K562 (cell line): Measurements from ENCODE around the gene ME3. TPM values are rescaled to one million over a fixed set of nuclear protein-coding genes. Genes with fewer than 3 reads are reported as not detected.

ENCODE experiments used
- ATAC-seq: fragments of 200-7000 bp; cut with Tn5 transposase; 3 replicates; pipeline ENCODE4 v1.9.1; 2020; ENCODE audit warnings: moderate library complexity
- BruUV-seq: library from RNA; stranded (reverse); fragments of 400-500 nt; replicated peaks from 2 replicates; lab custom pipeline; 2021; lab: Mats Ljungman, UMichigan
- CTCF ChIA-PET: fragments of 300-600 bp; formaldehyde crosslinking; extraction: SDS; loops from one replicate; lab custom pipeline; 2021; ENCODE audit warnings: low intra/inter-chr PET ratio; lab: Yijun Ruan, JAX
- POLR2A ChIA-PET: fragments of 300-600, 350-650 bp; sonication (Branson Sonifier 250); formaldehyde crosslinking; extraction: SDS; loops from one replicate; lab custom pipeline; 2021; ENCODE audit warnings: antibody characterized with exemption, inconsistent platforms; lab: Yijun Ruan, JAX
- DNase-seq, 4 experiments: peaks; one replicate each; pipeline versions ENCODE4 v3.0.0 to v3.0.0-alpha.2; 2011 to 2018; ENCODE audit warnings: low spot score in 3 of 4, mixed read lengths in 3 of 4; ENCODE audit errors: extremely low read depth in 1 of 4
- FAIRE-seq: peaks from 2 replicates; lab custom pipeline; 2011; peaks lifted over from hg19 to GRCh38; lab: Jason Lieb, UNC
- H2AFZ ChIP-seq: 2 replicates; pipeline ENCODE4 v1.6.0; 2011; ENCODE audit warnings: low read depth, low read length, control low read depth, inconsistent platforms
- H3K27ac ChIP-seq: fragments of 200-600 bp; 3 replicates; pipeline ENCODE4 v1.8.0; 2011; ENCODE audit warnings: low read depth, mild to moderate bottlenecking, control low read depth, inconsistent platforms, low read length, moderate library complexity, mixed read lengths; ENCODE audit errors: extremely low read depth
- H3K27me3 ChIP-seq, 2 experiments: fragments of 300-600 bp in 1 of 2; 2 replicates in 1 of 2; 3 replicates in 1 of 2; pipeline versions ENCODE4 v1.6.0 to v1.8.0; 2011; ENCODE audit warnings: inconsistent platforms in 2 of 2, low read length in 2 of 2, mild to moderate bottlenecking in 1 of 2, mixed read lengths in 1 of 2, moderate library complexity in 1 of 2; ENCODE audit not compliant: control insufficient read depth in 2 of 2, insufficient read depth in 2 of 2
- H3K36me3 ChIP-seq: fragments of 300-600 bp; 3 replicates; pipeline ENCODE4 v1.8.0; 2011; ENCODE audit warnings: mild to moderate bottlenecking, low read length, inconsistent platforms; ENCODE audit not compliant: control insufficient read depth, insufficient read depth
- H3K4me1 ChIP-seq, 2 experiments: fragments of 200-600 bp in 1 of 2; replicated peaks in 1 of 2; 2 replicates in 1 of 2; 3 replicates in 1 of 2; pipeline versions ENCODE4 v1.5.1 to v1.8.0; 2011; ENCODE audit warnings: inconsistent platforms in 2 of 2, low read length in 2 of 2, mild to moderate bottlenecking in 1 of 2, mixed read lengths in 1 of 2, moderate library complexity in 1 of 2; ENCODE audit not compliant: control insufficient read depth in 2 of 2, insufficient read depth in 2 of 2
- H3K4me2 ChIP-seq: 2 replicates; pipeline ENCODE4 v1.6.1; 2011; ENCODE audit warnings: low read length, control low read depth, inconsistent platforms, mixed read lengths; ENCODE audit not compliant: insufficient read depth
- H3K4me3 ChIP-seq: fragments of 200-600 bp; sonication (generic), shearing (Covaris generic); 2 replicates; pipeline ENCODE4 v1.5.1; 2016; ENCODE audit warnings: control low read depth, inconsistent platforms
- H3K79me2 ChIP-seq: fragments of 200-600 bp; 3 replicates; pipeline ENCODE4 v1.8.0; 2011; ENCODE audit warnings: low read length, inconsistent platforms; ENCODE audit not compliant: control insufficient read depth, insufficient read depth
- H3K9ac ChIP-seq, 2 experiments: 2 replicates each; pipeline versions ENCODE4 v1.6.0 to v1.6.1; 2011; ENCODE audit warnings: low read depth in 2 of 2, low read length in 2 of 2, control low read depth in 1 of 2, inconsistent platforms in 1 of 2, mild to moderate bottlenecking in 1 of 2, mixed read lengths in 1 of 2; ENCODE audit not compliant: insufficient read depth in 1 of 2
- H3K9me1 ChIP-seq: one replicate; pipeline ENCODE4 v1.6.0; 2011; ENCODE audit warnings: inconsistent platforms, mild to moderate bottlenecking, low read length, moderate library complexity; ENCODE audit not compliant: control insufficient read depth, insufficient read depth
- H3K9me3 ChIP-seq: replicated peaks from 2 replicates; pipeline ENCODE4 v1.5.1; 2011; ENCODE audit warnings: low read depth, low read length, inconsistent platforms; ENCODE audit not compliant: control insufficient read depth, insufficient read depth
- H4K20me1 ChIP-seq: replicated peaks from 2 replicates; pipeline ENCODE4 v1.6.1; 2011; ENCODE audit warnings: low read length, inconsistent platforms, mixed read lengths; ENCODE audit not compliant: control insufficient read depth, insufficient read depth
- CBX2 ChIP-seq: fragments of 200-600 bp; sonication (generic); IDR thresholded peaks from one replicate; pipeline ENCODE4 v1.6.1; 2012; ENCODE audit warnings: mild to moderate bottlenecking, low read length, inconsistent platforms; ENCODE audit not compliant: insufficient read depth, poor library complexity, severe bottlenecking
- CBX5 ChIP-seq: IDR thresholded peaks from 2 replicates; pipeline ENCODE4 v1.6.1; 2014; ENCODE audit warnings: low read depth, borderline replicate concordance
- HNRNPUL1 ChIP-seq: fragments of 200-400 bp; formaldehyde crosslinking; IDR thresholded peaks from 2 replicates; pipeline ENCODE4 v1.6.1; 2017; ENCODE audit warnings: low read length
- MIER1 ChIP-seq: fragments of 450-650 bp; IDR thresholded peaks from 2 replicates; pipeline ENCODE4 v1.6.1; 2016; ENCODE audit warnings: antibody characterized with exemption, mild to moderate bottlenecking, low read depth
- NFRKB ChIP-seq: fragments of 450-650 bp; IDR thresholded peaks from 2 replicates; pipeline ENCODE4 v1.6.1; 2016; ENCODE audit warnings: low read depth
- NR4A1 ChIP-seq, 2 experiments: fragments of 250-450 bp in 1 of 2; fragments of 450-650 bp in 1 of 2; sonication (Bioruptor Pico) in 1 of 2; IDR thresholded peaks; 2 replicates each; pipeline versions ENCODE4 v1.4.0 to v1.6.1; 2016 to 2020; ENCODE audit warnings: mild to moderate bottlenecking in 2 of 2, missing compliant biosample characterization in 1 of 2, missing genetic modification characterization in 1 of 2, moderate library complexity in 1 of 2
- NRF1 ChIP-seq, 2 experiments: fragments of 450-650 bp; IDR thresholded peaks in 1 of 2; conservative IDR thresholded peaks in 1 of 2; 2 replicates each; pipeline ENCODE4 v1.6.1; 2014; ENCODE audit warnings: mild to moderate bottlenecking in 2 of 2
- PHB ChIP-seq: fragments of 250-450 bp; sonication (Bioruptor Pico); IDR thresholded peaks from 2 replicates; pipeline ENCODE4 v1.5.0; 2021
- RUNX1 ChIP-seq: sonication (generic); IDR thresholded peaks from 2 replicates; pipeline ENCODE4 v1.6.1; 2016; ENCODE audit warnings: antibody characterized with exemption, low read depth
- SIX5 ChIP-seq, 2 experiments: IDR thresholded peaks; 2 replicates each; pipeline ENCODE4 v1.6.1; 2011; ENCODE audit warnings: low read length in 2 of 2, borderline replicate concordance in 1 of 2, low read depth in 1 of 2, mild to moderate bottlenecking in 1 of 2, moderate library complexity in 1 of 2; ENCODE audit not compliant: insufficient read depth in 1 of 2
- ZNF143 ChIP-seq: sonication (generic); formaldehyde crosslinking; IDR thresholded peaks from 2 replicates; pipeline ENCODE4 v1.9.0; 2022; ENCODE audit warnings: mild to moderate bottlenecking, missing genetic modification reagents
- ZNF282 ChIP-seq: sonication (generic); formaldehyde crosslinking; IDR thresholded peaks from 2 replicates; pipeline ENCODE4 v1.8.1; 2023; ENCODE audit warnings: missing genetic modification reagents
- ZNF644 ChIP-seq: fragments of 200-800 bp; sonication (Bioruptor generic); IDR thresholded peaks from 2 replicates; pipeline ENCODE4 v1.6.1; 2016; ENCODE audit warnings: low read depth, missing genetic modification characterization, missing compliant biosample characterization
- ZNF717 ChIP-seq: fragments of 250-450 bp; sonication (Bioruptor Pico); IDR thresholded peaks from 2 replicates; pipeline ENCODE4 v1.5.0; 2021
- WGBS: fragments of 100-300 bp; shearing (Covaris generic); methylation state at CpG from one replicate; pipeline ENCODE4 v1.1.6; 2016; ENCODE audit warnings: low coverage, mixed read lengths; ENCODE audit not compliant: insufficient coverage; ENCODE audit errors: missing lambda C conversion rate; 5-methylcytosine and 5-hydroxymethylcytosine counted together
- in situ Hi-C: fragments of 300-500 bp; cut with MboI; formaldehyde crosslinking; loops from 4 replicates; pipeline ENCODE4 v1.15.0; 2018; ENCODE audit warnings: inconsistent platforms, mixed read lengths
- intact Hi-C: fragments of 100-400 bp; cut with micrococcal nuclease; formaldehyde crosslinking; loops from 2 replicates; pipeline ENCODE4 v1.14.2; 2022
- polyA plus RNA-seq, 8 experiments: library from polyadenylated mRNA; depleted of rRNA in 4 of 8; stranded (reverse) in 5 of 8; unstranded in 3 of 8; fragments of >200 nt; fragmentation: Nextera tagmentation in 2 of 8; fragmentation: Illumina TruSeq in 1 of 8; extraction: Ambion mirVana in 2 of 8; extraction: Trizol in 1 of 8; gene quantifications; 2 replicates each; pipeline versions ENCODE4 v1.2.1 to v1.2.3, GENCODE V29; 2011 to 2014; ENCODE audit warnings: inconsistent platforms in 1 of 8, missing spikeins in 1 of 8
- total RNA-seq, 7 experiments: library from RNA; depleted of rRNA in 6 of 7; stranded (reverse); fragments of >200 nt in 6 of 7; fragmentation: Illumina TruSeq in 2 of 7; extraction: Trizol in 2 of 7; gene quantifications; 2 replicates each; pipeline versions ENCODE4 v1.2.1 to v1.2.3, GENCODE V29; 2011 to 2021; ENCODE audit warnings: low replicate concordance in 1 of 7
- TF ChIP-seq, protein P1 (sequence below): sonication (generic); formaldehyde crosslinking; IDR thresholded peaks from 2 replicates; pipeline ENCODE4 v1.8.1; 2023; ENCODE audit warnings: mild to moderate bottlenecking, missing genetic modification reagents
- TF ChIP-seq, protein P2 (sequence below): sonication (generic); formaldehyde crosslinking; IDR thresholded peaks from 2 replicates; pipeline ENCODE4 v1.8.0; 2022; ENCODE audit warnings: mild to moderate bottlenecking, missing genetic modification reagents
- TF ChIP-seq, protein P3 (sequence below): fragments of 250-450 bp; sonication (Bioruptor Pico); IDR thresholded peaks from 2 replicates; pipeline ENCODE4 v1.8.0; 2022; ENCODE audit warnings: moderate library complexity, mild to moderate bottlenecking, inconsistent platforms
- TF ChIP-seq, protein P4 (sequence below): sonication (generic); formaldehyde crosslinking; IDR thresholded peaks from 2 replicates; pipeline ENCODE4 v1.8.0; 2022; ENCODE audit warnings: missing genetic modification reagents, mild to moderate bottlenecking, borderline replicate concordance

The ME3 gene
- total and polyA plus RNA-seq, 9 of the 15 experiments (the other 6 are each of a cell fraction or from before 2014, with no cell fraction given), result not detected

DNA sequence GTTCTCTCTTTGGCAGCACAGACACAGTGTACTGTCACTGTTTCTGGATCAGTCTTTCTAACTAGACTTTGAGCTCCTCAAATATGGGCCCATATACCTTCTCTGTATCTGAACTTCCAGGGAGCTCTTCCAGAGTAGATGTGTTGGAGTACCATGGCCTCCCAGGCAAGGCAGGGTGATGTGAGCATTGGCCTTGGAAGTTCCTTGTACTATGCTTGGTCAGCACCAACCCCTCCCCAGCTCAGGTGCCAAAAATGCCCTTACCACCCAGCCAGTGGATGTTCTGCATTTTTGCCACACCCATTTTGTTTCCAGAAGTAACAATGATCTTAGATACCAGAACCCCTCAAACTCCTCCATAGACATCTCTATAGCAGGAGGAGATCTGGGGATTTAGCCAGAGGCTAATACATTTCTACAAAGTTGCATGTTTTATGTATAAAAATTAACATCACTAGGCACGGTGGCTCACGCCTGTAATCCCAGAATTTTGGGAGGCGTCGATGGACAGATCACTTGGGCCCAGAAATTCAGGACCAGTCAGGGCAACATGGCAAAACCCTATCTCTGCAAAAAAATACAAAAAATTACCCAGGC, 165.1 kb downstream of the ME3 start:
- Histone ChIP-seq H3K27ac (no peak overlapping the region), H3K9ac (no peak overlapping the region), H3K9me1 (no peaks in the 10 kb centered on the region), H2AFZ (no peak overlapping the region), H3K4me3 (no peak overlapping the region), H4K20me1 (no peaks in the 10 kb centered on the region), H3K79me2 (no peaks in the 10 kb centered on the region), H3K4me1 (peaks cover 0 to 12% of the 10 kb centered on the region in 2 experiments; a peak in 2 of 5 replicates), H3K36me3 (no peaks in the 10 kb centered on the region), H3K4me2 (no peak overlapping the region), H3K27me3 (no peaks in the 10 kb centered on the region), H3K9me3 (peaks cover 3% of the 10 kb centered on the region; the same call in 1 of the 2 replicates)
- DNase-seq (no peak), ATAC-seq (no peak), FAIRE-seq (no peak)
- 67% methylated on average over 4 of the region's 4 CpGs for WGBS
- ChIA-PET CTCF (no interaction called here), POLR2A (interaction anchor here (0.8 to 1.5 kb wide), 3 partner anchors 10 to 16 kb away, joined by 3 to 4 read pairs (median 4); no protein-coding TSS in a partner anchor)
- intact Hi-C loops, result no loop called here
- no TSS peak for BruUV-seq
- in situ Hi-C loops, result no loop called here
- TF ChIP-seq CBX5 (no peak), NR4A1 (CRISPR knock-in tag; IDR thresholded peaks at IDR 0.05) (no peak), NR4A1 (tag; IDR thresholded peaks at IDR 0.05) (no peak), MIER1 (no peak), PHB (CRISPR knock-in tag) (no peak), NRF1 (conservative IDR thresholded peaks at IDR 0.05 in 1 of 2, IDR thresholded peaks at IDR 0.05 in 1 of 2) (no peak), CBX2 (no peak), ZNF644 (tag) (no peak), ZNF717 (no peak), ZNF143 (CRISPR knock-in tag) (no peak), RUNX1 (no peak), SIX5 (IDR thresholded peaks at IDR 0.05; ENCODE audit: borderline replicate concordance in 1 of 2, insufficient read depth in 1 of 2, low read depth in 1 of 2, low read length in 2 of 2) (no peak), HNRNPUL1 (no peak), NFRKB (no peak), ZNF282 (CRISPR knock-in tag) (no peak)
- TF ChIP-seq, protein P1, sequence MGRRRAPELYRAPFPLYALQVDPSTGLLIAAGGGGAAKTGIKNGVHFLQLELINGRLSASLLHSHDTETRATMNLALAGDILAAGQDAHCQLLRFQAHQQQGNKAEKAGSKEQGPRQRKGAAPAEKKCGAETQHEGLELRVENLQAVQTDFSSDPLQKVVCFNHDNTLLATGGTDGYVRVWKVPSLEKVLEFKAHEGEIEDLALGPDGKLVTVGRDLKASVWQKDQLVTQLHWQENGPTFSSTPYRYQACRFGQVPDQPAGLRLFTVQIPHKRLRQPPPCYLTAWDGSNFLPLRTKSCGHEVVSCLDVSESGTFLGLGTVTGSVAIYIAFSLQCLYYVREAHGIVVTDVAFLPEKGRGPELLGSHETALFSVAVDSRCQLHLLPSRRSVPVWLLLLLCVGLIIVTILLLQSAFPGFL, result no peak
- TF ChIP-seq, protein P2, sequence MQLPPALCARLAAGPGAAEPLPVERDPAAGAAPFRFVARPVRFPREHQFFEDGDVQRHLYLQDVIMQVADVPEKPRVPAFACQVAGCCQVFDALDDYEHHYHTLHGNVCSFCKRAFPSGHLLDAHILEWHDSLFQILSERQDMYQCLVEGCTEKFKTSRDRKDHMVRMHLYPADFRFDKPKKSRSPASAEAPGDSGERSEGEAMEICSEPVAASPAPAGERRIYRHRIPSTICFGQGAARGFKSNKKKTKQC (CRISPR knock-in tag), result no peak
- TF ChIP-seq, protein P3, sequence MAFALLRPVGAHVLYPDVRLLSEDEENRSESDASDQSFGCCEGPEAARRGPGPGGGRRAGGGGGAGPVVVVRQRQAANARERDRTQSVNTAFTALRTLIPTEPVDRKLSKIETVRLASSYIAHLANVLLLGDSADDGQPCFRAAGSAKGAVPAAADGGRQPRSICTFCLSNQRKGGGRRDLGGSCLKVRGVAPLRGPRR, result no peak
- TF ChIP-seq, protein P4, sequence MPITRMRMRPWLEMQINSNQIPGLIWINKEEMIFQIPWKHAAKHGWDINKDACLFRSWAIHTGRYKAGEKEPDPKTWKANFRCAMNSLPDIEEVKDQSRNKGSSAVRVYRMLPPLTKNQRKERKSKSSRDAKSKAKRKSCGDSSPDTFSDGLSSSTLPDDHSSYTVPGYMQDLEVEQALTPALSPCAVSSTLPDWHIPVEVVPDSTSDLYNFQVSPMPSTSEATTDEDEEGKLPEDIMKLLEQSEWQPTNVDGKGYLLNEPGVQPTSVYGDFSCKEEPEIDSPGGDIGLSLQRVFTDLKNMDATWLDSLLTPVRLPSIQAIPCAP, result no peak
